ENCODE measurements around the gene RPF1.

DNA sequence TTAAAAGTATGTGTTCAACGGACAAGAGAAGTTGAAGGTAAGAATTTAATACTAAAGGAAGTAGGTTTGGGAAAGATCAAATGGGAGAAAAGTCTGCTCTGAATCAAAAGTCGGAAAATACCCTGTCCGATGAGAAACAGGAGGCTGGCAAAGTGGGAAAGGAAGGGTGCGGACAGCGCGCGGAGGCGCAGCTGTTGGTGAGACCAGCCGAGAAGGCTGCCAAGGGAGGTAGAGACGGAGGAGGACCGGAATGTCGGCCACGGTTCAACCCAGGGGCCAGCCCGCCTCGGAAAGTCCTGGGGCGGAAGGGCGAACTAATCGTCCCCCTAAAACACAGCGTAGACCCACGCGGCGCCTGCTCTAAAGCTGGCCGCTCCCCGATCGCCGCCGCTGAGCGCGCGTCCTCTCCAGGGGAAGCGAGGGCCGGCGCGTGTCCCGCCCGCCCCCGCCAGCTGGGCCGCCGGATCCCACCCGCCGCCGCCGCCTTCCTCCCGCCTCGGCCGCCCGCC, 26.5 kb downstream of the RPF1 start:
- TF ChIP-seq, protein P1, sequence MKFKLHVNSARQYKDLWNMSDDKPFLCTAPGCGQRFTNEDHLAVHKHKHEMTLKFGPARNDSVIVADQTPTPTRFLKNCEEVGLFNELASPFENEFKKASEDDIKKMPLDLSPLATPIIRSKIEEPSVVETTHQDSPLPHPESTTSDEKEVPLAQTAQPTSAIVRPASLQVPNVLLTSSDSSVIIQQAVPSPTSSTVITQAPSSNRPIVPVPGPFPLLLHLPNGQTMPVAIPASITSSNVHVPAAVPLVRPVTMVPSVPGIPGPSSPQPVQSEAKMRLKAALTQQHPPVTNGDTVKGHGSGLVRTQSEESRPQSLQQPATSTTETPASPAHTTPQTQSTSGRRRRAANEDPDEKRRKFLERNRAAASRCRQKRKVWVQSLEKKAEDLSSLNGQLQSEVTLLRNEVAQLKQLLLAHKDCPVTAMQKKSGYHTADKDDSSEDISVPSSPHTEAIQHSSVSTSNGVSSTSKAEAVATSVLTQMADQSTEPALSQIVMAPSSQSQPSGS (tag by site-specific recombination; IDR thresholded peaks at IDR 0.05; ENCODE audit: low read depth): no peak
- TF ChIP-seq CTCF (tag by site-specific recombination; IDR thresholded peaks at IDR 0.05): no peak
- peak; percentile 60; the same call in 1 of the 2 replicates for TF ChIP-seq ZNF24 (tag by site-specific recombination; IDR thresholded peaks at IDR 0.05)
- TF ChIP-seq, protein P2, sequence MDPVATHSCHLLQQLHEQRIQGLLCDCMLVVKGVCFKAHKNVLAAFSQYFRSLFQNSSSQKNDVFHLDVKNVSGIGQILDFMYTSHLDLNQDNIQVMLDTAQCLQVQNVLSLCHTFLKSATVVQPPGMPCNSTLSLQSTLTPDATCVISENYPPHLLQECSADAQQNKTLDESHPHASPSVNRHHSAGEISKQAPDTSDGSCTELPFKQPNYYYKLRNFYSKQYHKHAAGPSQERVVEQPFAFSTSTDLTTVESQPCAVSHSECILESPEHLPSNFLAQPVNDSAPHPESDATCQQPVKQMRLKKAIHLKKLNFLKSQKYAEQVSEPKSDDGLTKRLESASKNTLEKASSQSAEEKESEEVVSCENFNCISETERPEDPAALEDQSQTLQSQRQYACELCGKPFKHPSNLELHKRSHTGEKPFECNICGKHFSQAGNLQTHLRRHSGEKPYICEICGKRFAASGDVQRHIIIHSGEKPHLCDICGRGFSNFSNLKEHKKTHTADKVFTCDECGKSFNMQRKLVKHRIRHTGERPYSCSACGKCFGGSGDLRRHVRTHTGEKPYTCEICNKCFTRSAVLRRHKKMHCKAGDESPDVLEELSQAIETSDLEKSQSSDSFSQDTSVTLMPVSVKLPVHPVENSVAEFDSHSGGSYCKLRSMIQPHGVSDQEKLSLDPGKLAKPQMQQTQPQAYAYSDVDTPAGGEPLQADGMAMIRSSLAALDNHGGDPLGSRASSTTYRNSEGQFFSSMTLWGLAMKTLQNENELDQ (tag by site-specific recombination; IDR thresholded peaks at IDR 0.05; ENCODE audit: low read depth): no peak
- no peak for TF ChIP-seq SETDB1 (IDR thresholded peaks at IDR 0.05; ENCODE audit: insufficient read length, low read length)
- TF ChIP-seq ZNF692 (tag by site-specific recombination; IDR thresholded peaks at IDR 0.05): no peak
- TF ChIP-seq, protein P3, sequence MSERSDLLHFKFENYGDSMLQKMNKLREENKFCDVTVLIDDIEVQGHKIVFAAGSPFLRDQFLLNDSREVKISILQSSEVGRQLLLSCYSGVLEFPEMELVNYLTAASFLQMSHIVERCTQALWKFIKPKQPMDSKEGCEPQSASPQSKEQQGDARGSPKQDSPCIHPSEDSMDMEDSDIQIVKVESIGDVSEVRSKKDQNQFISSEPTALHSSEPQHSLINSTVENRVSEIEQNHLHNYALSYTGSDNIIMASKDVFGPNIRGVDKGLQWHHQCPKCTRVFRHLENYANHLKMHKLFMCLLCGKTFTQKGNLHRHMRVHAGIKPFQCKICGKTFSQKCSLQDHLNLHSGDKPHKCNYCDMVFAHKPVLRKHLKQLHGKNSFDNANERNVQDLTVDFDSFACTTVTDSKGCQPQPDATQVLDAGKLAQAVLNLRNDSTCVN (tag by site-specific recombination; optimal IDR thresholded peaks at IDR 0.05): no peak
- no peak; the same call in 1 of the 2 replicates for TF ChIP-seq ZBTB8A (tag by site-specific recombination; IDR thresholded peaks at IDR 0.05)
- TF ChIP-seq, protein P4, sequence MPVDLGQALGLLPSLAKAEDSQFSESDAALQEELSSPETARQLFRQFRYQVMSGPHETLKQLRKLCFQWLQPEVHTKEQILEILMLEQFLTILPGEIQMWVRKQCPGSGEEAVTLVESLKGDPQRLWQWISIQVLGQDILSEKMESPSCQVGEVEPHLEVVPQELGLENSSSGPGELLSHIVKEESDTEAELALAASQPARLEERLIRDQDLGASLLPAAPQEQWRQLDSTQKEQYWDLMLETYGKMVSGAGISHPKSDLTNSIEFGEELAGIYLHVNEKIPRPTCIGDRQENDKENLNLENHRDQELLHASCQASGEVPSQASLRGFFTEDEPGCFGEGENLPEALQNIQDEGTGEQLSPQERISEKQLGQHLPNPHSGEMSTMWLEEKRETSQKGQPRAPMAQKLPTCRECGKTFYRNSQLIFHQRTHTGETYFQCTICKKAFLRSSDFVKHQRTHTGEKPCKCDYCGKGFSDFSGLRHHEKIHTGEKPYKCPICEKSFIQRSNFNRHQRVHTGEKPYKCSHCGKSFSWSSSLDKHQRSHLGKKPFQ (tag by site-specific recombination; IDR thresholded peaks at IDR 0.05): no peak
- TF ChIP-seq YY1 (tag by site-specific recombination; IDR thresholded peaks at IDR 0.05): no peak
- no peak for TF ChIP-seq PBX3 (CRISPR knock-in tag; IDR thresholded peaks at IDR 0.05)
- TF ChIP-seq ZNF677 (tag by site-specific recombination; IDR thresholded peaks at IDR 0.05): no peak
- TF ChIP-seq ZNF626 (tag by site-specific recombination; IDR thresholded peaks at IDR 0.05): no peak
